ENCODE results near the gene TGDS.
"Not testable (repeated sequence)": the region's sequence is repeated elsewhere in the genome, so short reads cannot be mapped to it uniquely, and the experiment has no call there.

TGDS gene, protein sequence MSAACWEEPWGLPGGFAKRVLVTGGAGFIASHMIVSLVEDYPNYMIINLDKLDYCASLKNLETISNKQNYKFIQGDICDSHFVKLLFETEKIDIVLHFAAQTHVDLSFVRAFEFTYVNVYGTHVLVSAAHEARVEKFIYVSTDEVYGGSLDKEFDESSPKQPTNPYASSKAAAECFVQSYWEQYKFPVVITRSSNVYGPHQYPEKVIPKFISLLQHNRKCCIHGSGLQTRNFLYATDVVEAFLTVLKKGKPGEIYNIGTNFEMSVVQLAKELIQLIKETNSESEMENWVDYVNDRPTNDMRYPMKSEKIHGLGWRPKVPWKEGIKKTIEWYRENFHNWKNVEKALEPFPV

GRCh38 chr13:94595950-94596574, at the start of gene TGDS:
Gene TGDS (minus strand): TSS chr13:94596152. CDS start chr13:94596136, 16 bp downstream.
- DNase-seq: peak; percentile 94

DNA sequence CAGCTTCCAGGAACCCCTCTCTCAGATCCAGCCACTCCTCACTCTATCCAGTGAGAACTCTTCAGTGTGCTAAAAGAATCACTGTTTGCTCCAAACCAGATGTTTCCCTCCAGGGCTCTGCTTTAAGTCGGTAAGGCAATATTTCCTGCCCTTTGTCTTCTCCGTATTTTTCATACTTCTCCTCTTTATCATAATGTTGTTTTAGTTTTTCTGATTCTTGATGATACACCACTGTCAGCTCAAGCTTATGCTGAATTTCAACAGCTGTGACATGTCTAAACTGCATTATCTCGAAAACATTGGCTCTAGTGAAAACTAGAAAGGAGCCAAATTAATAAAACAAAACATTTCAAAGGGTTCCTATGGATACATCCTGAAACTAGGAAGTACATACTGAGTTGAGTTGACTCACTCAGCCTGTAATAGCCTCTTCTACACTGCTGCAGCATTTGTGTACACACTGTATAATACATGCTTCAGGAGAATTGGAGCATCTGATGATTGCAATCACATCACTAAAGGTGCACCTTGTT, 45.5 kb upstream of the TGDS start:
- peak; percentile 94 for DNase-seq

DNA sequence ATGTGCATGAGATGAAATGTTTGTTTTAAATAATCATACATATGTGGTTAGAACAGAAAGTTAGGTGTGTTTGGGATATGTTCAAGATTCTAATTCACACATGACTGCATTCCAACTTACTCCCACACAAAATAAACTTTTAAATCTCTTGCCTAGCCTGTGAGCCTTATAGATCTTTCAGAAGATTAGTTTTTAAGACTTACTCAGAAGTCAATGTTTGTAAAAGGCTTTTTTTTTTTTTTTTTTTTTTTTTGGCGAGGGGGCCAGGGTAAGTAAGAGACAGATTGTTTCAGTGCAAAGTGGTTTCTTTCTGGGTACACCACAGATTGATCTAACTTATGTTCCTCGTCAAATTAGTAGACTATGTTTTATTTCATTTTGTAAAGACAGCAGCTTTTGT, 44.8 kb upstream of the TGDS start:
- DNase-seq: no peak

DNA sequence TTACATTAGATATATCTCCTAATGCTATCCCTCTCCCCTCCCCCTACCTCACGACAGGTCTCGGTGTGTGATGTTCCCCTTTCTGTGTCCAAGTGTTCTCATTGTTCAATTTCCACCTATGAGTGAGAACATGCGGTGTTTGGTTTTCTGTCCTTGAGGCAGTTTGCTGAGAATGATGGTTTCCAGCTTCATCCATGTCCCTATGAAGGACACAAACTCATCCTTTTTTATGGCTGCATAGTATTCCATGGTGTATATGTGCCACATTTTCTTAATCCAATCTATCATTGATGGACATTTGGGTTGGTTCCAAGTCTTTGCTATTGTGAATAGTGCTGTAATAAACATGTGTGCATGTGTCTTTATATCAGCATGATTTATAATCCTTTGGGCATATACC, 41.7 kb upstream of the TGDS start:
- DNase-seq: not testable (repeated sequence)

- no peak for DNase-seq
Measured at GRCh38 chr13:94636942-94637578, 41.1 kb upstream of the TGDS start.

DNA sequence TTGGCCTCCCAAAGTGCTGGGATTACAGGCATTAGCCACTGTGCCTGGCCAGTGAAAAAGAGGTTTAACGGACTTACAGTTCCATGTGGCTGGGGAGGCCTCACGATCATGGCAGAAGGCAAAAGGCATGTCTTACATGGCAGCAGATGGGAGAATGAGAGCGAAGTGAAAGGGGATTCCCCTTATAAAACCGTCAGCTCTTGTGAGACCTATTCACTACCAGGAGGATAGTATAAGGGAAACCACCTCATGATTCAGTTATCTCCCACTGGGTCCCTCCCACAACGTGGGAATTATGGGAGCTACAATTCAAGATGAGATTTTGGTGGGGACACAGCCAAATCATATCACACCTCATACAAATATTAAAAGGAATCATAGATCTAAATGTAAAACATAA, 40.1 kb upstream of the TGDS start:
- not testable (repeated sequence) for DNase-seq

- no peak for DNase-seq
Measured at GRCh38 chr13:94632226-94632980, 36.5 kb upstream of the TGDS start.

GRCh38 chr13:94630858-94631257, 34.9 kb upstream of the TGDS start:
- no peak for DNase-seq

GRCh38 chr13:94623316-94623715, 27.4 kb upstream of the TGDS start:
- DNase-seq: no peak

DNA sequence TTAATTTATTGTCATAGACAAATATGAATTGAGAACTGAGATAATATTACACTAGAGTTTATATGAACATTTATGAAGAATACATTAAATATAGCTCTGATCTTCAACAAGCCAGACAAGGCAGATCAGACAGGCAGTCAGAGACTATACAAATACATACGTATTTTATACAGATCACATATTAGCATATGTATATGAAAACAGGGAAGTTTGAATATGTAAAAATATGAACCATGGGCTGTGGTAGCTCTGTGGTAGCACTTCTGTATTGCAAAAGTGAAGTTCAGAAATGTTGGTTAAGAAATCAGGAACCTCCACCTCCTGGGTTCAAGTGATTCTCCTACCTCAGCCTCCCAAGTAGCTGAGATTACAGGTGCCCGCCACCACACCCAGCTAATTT, 26.4 kb upstream of the TGDS start:
- DNase-seq: no peak

DNA sequence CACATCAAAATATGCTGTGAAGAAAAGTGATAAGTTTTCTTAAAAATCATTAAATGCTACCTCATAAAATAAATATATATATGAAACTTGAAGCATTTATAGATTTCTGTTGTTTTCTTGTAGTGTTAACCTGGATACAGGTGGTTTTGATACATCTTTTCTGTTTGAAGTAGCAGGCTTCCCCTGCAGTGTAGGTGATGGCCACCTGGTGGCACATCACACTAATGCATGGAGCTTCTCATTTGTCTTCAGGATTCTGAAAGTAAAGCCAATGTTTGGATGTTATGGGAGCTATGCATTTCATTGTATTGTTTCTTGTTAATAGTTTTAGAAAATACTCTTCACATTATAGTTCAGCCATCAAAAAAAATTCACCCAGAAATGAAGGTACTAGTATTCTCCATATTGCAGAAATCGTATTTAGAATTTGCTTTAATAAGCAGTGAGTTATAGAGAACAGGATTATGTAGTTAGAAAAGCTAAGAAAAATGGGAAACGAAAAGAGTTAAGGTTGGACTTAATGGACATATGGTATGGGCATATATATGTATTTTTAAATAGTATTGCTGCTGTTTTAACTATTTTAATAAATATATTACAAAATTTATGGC, 24.4 kb upstream of the TGDS start:
- peak; percentile 62 for DNase-seq

DNA sequence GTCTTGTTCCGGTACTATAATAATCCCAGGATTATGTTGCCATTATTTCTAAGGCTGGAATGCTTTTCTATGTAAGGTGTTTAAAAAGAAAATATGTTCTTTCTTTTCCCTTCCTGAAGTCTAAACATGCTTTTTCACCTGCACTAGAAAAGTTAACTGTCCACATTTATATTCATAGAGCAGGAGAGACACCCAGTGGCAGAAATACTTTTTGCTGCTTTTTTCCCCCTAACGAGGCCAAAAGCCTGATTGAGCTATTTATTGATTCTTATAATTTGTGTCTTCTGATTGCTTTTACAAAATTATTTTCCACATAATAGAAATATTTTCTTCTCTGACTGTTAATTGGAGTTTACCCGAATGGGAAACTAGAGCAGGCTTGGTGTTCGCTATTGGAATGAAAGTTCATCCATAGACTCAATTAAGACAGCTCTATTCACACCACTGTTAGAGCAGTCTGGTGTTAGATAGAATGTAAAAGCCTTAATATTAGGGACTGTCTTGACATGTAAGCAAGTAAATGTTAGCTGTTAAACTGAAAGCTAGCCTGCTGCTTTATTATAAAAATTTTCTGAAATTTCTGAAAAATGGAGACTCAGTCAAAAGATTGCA, 21.5 kb upstream of the TGDS start:
- peak; percentile 58 for DNase-seq

GRCh38 chr13:94613051-94613450, 17.1 kb upstream of the TGDS start:
- DNase-seq: no peak

- DNase-seq: no peak
Measured at GRCh38 chr13:94612050-94612449, 16.1 kb upstream of the TGDS start.

DNA sequence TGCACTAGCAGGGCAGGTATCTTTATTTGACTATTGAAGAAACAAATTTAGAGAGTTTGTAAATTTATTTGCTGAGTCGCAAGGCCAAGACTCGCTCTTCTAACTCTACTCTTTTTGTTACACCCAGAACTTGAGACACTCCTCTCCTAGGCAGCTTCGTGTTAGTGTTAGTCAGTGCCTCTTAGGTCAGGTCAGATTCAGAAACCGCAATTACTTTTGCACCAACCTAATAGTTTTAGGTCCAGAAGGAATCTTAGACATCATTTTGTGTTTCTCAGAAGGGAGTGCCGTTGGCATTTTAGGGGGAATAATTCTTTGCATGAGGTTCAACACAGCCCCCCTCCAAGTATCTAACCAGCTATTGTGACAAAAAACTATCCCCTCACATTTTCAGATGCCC, 14.5 kb upstream of the TGDS start:
- DNase-seq: no peak

DNA sequence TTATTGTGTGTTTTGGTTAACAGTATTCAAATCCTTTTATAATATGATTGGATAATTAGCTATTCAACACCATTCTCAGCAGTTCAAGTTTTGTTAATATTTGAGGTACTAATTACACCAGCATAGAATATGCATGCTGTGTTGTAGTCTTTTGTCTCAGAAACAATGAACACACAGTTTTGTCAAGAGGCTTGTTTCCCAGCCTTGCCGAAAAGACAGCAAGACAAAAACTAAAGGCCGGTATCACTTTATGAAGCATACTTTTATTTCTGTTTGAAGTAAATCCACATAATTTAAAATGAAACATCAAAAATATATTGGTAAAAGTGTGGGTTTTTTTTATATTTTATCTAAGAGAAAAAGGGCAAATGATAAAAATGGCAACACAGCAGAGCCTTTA, 13.2 kb upstream of the TGDS start:
- DNase-seq: no peak

DNA sequence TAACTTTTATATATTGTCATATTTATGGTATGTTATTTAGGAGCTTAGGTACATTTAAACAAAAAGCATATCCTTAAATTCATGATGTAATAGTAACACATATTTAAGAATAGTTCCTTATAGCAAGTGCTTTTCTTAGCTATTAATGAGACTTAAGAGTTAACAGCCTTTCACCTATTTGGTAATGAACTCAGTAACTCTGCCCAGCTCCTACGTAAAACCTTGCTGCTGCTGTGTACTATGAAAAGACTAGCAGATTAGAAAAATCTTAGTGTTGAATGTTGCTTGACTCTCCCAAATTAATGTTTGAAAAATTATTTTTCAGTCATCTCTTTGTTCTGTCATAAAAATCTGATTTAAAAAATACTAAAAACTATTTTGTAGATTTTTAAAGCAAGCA, 12.6 kb upstream of the TGDS start:
- no peak for DNase-seq

- DNase-seq: no peak
Measured at GRCh38 chr13:94607939-94608338, 12.0 kb upstream of the TGDS start.

DNA sequence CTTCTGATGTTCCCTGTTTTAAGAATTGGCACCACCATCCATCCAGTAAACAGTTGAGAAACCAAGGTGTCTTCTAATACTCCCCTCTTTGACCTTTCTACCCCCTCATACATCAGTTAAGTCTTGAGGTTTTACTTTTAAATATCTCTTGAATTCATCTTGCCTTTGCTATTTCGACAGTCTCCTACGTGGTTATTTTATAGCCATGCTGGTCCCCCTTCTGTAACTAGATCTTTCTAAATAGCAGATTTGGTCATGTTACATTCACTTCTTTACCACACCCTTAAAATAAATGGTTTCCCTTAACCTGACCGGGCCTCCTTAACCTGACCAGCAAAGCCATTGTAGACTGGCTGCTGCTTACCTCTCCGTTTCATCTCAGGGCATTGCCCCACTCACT, 11.1 kb upstream of the TGDS start:
- no peak for DNase-seq

GRCh38 chr13:94602467-94602866, 6.5 kb upstream of the TGDS start:
- DNase-seq: peak; percentile 46

DNA sequence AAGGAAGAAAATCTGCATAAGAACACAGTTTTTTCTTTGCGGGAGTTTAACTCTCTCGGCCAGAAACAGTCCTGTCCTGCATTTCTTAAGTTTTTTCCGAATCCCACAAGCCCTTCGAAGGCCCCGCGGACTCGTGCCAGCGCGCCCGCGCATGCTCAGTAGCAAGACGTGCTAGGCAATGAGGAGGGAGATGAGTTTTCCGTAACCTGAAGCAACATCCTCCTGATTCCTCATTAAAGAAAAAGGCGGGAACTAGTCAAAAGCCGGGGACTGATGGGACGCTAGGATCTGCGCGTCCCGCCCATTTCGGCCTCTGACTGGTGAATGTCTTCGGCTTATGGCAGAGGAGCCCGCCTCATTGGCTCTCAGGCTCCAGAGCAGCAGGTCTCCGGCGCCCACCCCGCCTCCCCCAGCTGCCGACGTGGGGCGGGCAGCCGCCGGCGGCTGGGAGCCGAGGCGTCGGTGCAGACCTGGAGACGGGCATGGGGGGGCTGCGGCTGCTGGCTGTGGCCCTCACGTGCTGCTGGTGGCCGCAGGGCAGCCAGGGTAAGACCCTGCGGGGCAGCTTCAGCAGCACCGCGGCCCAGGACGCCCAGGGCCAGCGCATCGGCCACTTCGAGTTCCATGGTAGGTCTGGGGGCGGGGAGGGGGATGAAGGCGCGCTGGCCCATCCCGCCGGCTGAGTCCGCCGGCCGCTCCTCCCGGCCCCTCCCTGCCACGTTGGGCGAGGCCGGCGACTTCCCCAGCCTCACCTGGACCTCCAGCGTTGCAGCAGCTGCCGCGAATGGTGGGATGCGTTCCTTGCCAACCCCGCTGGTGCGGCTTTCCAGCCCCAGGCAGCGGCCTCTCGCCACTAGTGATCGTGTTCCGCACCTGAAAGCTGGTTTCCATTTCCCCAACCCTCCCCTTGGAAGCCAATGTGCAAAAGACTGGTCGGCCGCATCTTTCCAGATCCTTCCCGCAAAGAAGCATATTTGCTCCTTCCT, 5.8 kb upstream of the TGDS start, which contains the start of gene GPR180:
Gene GPR180, plus strand, starts transcription at position 412 of the 986 bp plus-strand sequence. Its CDS starts 71 bp downstream, at position 483.
- DNase-seq: peak; percentile 100
